Fibroblast of the aortic adventitia (primary cell): ENCODE results near the gene CES5A. TPM values are rescaled to one million over a fixed set of nuclear protein-coding genes. Genes with fewer than 3 reads are reported as not detected.

ENCODE experiments used
- DNase-seq: peaks from one replicate; pipeline ENCODE4 v3.0.0-alpha.2; 2010; ENCODE audit warnings: low read depth
- H3K4me3 ChIP-seq: 2 replicates; pipeline ENCODE4 v1.5.1; 2011; ENCODE audit warnings: low read depth, mild to moderate bottlenecking, control low read depth, low read length, moderate library complexity
- CTCF ChIP-seq: IDR thresholded peaks from 2 replicates; pipeline ENCODE4 v1.5.1; 2011; ENCODE audit warnings: mild to moderate bottlenecking, low read length, control low read depth, inconsistent platforms; ENCODE audit not compliant: insufficient read depth
- total RNA-seq: library from RNA; depleted of rRNA; stranded (reverse); fragments of >200 nt; gene quantifications from 2 replicates; pipeline ENCODE4 v1.2.3, GENCODE V29; 2012; ENCODE audit warnings: low replicate concordance

CES5A gene
- total RNA-seq, 1 donor: not detected

GRCh38 chr16:55901566-55902217, 26.5 kb upstream of the CES5A start:
- no peak overlapping the region for H3K4me3 ChIP-seq
- DNase-seq: no peak
- no peak for TF ChIP-seq CTCF

GRCh38 chr16:55900616-55901393, 25.6 kb upstream of the CES5A start:
- no peak for TF ChIP-seq CTCF
- H3K4me3 ChIP-seq: no peak overlapping the region
- DNase-seq: no peak

GRCh38 chr16:55899857-55900256, 24.7 kb upstream of the CES5A start:
- no peak overlapping the region for H3K4me3 ChIP-seq
- no peak for DNase-seq
- TF ChIP-seq CTCF: no peak

- H3K4me3 ChIP-seq: no peak overlapping the region
- TF ChIP-seq CTCF: no peak
- no peak for DNase-seq
Measured at GRCh38 chr16:55898592-55898991, 23.4 kb upstream of the CES5A start.

GRCh38 chr16:55892821-55893220, 17.6 kb upstream of the CES5A start:
- no peak overlapping the region for H3K4me3 ChIP-seq
- no peak for TF ChIP-seq CTCF
- DNase-seq: no peak

GRCh38 chr16:55889518-55889917, 14.3 kb upstream of the CES5A start:
- no peak overlapping the region for H3K4me3 ChIP-seq
- DNase-seq: no peak
- TF ChIP-seq CTCF: no peak
